Mucosa of descending colon (tissue), 3 donors: Measurements from ENCODE around the gene ARHGAP27. TPM values are rescaled to one million over a fixed set of nuclear protein-coding genes. Genes with fewer than 3 reads are reported as not detected.

Experiments used
- ATAC-seq: fragments of 200-7000 bp; cut with Tn5 transposase; one replicate; pipeline ENCODE4 v1.9.1; 2020; ENCODE audit warnings: mild to moderate bottlenecking, moderate library complexity
- DNase-seq, 3 donors: peaks; one replicate each; pipeline ENCODE4 v3.0.0-alpha.2; 2020
- H3K36me3 ChIP-seq: fragments of 200-600 bp; one replicate; pipeline ENCODE4 v1.8.0; 2021; ENCODE audit warnings: low read depth, mild to moderate bottlenecking
- H3K4me1 ChIP-seq: fragments of 200-600 bp; one replicate; pipeline ENCODE4 v1.8.0; 2021; ENCODE audit warnings: low read depth, mild to moderate bottlenecking
- H3K4me3 ChIP-seq: fragments of 200-600 bp; one replicate; pipeline ENCODE4 v1.8.0; 2021; ENCODE audit warnings: mild to moderate bottlenecking
- H3K9me3 ChIP-seq: fragments of 200-600 bp; one replicate; pipeline ENCODE4 v1.8.0; 2021; ENCODE audit warnings: mild to moderate bottlenecking
- intact Hi-C, 2 donors: fragments of 100-400 bp; cut with DNase I in 1 of 2; cut with micrococcal nuclease in 1 of 2; formaldehyde crosslinking; loops; one replicate each; pipeline versions ENCODE4 v1.11.0 to v1.11.1; 2022; cut with DNase I, micrococcal nuclease
- total RNA-seq, 3 donors: library from RNA; stranded (reverse); fragmentation: NEBNext Ultra II Directional in 2 of 3; extraction: Animal tissue kit (Norgen Biotek cat#: 25700) in 2 of 3; gene quantifications; one replicate each; pipeline versions ENCODE4 v1.2.1 to v1.2.4, GENCODE V29; 2021 to 2023
- TF ChIP-seq, protein P1 (sequence below): fragments of 200-600 bp; IDR thresholded peaks from one replicate; pipeline ENCODE4 v1.8.0; 2022; ENCODE audit warnings: antibody characterized with exemption, mild to moderate bottlenecking
- donor health status: DM: no; HTN: no; CAD: no; lungs with moderate emphysema.
- donor health status: DM: no; HTN: no; CAD: no.
- donor health status: DM: no; HTN: yes; CAD: no.

The ARHGAP27 gene
- total RNA-seq, 3 donors from 2014 or later: 88.7 to 199 (median 165) TPM

DNA sequence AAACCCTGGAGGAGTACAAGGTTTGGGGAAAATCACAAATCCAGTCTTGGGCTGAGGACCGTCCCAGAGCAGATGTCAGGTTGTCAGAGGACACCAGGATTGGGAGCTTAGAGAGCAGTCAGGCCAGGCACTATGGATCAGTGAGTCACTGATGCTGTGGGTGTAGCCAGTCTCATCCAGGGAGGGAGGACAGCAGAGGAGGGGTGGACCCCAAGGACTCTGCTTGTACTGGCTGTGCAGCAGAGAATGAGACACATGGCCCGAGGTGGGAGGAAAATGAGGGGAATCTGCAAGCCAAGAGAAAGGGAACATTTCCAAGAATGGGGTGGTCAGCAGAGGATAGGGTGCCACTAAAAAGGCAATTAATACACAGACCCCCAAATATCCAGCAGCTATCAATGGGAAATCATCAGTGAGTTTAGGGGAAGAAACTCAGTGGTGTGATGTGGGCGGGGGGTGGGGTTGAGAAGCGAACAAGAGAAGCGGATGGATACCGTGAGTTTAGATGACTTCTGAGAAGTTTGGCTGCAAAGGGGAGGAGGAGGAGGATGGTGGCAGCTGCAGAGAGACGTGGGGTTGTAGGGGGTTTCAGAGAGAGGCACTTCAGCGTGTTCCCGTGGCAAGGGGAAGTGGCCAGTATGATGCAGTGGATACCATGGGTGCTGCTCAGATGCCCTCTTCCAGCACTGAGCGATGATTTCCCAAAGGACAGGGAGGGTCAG lies 43.9 kb downstream of the ARHGAP27 start:
- TF ChIP-seq, protein P1, sequence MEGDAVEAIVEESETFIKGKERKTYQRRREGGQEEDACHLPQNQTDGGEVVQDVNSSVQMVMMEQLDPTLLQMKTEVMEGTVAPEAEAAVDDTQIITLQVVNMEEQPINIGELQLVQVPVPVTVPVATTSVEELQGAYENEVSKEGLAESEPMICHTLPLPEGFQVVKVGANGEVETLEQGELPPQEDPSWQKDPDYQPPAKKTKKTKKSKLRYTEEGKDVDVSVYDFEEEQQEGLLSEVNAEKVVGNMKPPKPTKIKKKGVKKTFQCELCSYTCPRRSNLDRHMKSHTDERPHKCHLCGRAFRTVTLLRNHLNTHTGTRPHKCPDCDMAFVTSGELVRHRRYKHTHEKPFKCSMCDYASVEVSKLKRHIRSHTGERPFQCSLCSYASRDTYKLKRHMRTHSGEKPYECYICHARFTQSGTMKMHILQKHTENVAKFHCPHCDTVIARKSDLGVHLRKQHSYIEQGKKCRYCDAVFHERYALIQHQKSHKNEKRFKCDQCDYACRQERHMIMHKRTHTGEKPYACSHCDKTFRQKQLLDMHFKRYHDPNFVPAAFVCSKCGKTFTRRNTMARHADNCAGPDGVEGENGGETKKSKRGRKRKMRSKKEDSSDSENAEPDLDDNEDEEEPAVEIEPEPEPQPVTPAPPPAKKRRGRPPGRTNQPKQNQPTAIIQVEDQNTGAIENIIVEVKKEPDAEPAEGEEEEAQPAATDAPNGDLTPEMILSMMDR: no peak
- intact Hi-C loops: loop anchor here (5.0 to 10.0 kb wide), 2 partner anchors 64 to 166 kb away; partner anchors contain the start of gene FMNL1 (in 1 of the 2)
- Histone ChIP-seq H3K36me3 (no peaks in the 10 kb centered on the region), H3K4me3 (no peak overlapping the region), H3K9me3 (no peaks in the 10 kb centered on the region), H3K4me1 (no peaks in the 10 kb centered on the region)
- ATAC-seq (no peak), DNase-seq (no peak)

DNA sequence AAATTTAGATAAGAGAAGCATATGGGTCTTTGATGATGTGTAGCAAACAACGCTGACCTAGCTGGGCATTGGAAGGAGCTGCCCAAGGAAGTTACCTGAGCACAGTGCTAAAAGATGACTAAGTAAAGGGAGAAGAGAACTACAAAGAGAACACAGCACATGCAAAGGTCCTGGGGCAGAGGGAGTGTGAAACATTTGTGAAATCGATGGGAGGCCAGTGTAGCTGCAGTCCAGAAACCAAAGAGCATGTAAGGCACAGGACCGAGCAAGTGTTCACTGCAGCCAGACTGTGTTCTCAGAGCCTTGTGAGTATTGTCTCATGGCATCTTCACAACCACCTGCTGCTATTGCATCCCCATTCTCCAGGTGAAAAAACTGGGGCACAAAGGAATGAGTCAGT lies 44.9 kb downstream of the ARHGAP27 start:
- DNase-seq (no peak), ATAC-seq (no peak)
- no peaks in the 10 kb centered on the region for H3K36me3 ChIP-seq
- H3K4me3 ChIP-seq: no peak overlapping the region
- H3K9me3 ChIP-seq: no peaks in the 10 kb centered on the region
- TF ChIP-seq, protein P1: no peak
- no peaks in the 10 kb centered on the region for H3K4me1 ChIP-seq
- intact Hi-C loops: loop anchor here (5.0 to 10.0 kb wide), 2 partner anchors 63 to 165 kb away; partner anchors contain the start of gene FMNL1 (in 1 of the 2)

DNA sequence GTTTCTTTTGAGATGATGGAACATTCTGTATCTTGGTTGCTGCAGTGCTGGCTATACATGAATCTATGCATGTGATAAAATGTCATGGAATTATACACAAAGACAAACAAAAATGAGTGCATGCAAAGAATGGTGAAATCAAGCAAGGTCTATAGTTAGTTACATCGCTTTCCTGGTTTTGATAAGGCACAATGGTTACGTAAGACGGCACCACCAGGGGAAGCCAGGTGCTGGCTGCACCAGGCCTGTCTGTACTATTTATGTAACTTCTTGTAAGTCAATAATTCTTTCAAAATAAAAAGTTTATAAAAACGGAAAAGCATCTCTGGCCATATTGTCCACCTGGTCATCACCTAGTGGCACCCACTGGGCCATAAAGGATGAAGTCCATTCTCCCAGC lies 46.5 kb downstream of the ARHGAP27 start:
- H3K4me3 ChIP-seq: no peak overlapping the region
- no peaks in the 10 kb centered on the region for H3K4me1 ChIP-seq
- no peaks in the 10 kb centered on the region for H3K36me3 ChIP-seq
- DNase-seq (no peak), ATAC-seq (no peak)
- TF ChIP-seq, protein P1: no peak
- no peaks in the 10 kb centered on the region for H3K9me3 ChIP-seq
- intact Hi-C loops: loop anchor here (5.0 to 10.0 kb wide), 2 partner anchors 61 to 164 kb away; partner anchors contain the start of gene FMNL1 (in 1 of the 2)

DNA sequence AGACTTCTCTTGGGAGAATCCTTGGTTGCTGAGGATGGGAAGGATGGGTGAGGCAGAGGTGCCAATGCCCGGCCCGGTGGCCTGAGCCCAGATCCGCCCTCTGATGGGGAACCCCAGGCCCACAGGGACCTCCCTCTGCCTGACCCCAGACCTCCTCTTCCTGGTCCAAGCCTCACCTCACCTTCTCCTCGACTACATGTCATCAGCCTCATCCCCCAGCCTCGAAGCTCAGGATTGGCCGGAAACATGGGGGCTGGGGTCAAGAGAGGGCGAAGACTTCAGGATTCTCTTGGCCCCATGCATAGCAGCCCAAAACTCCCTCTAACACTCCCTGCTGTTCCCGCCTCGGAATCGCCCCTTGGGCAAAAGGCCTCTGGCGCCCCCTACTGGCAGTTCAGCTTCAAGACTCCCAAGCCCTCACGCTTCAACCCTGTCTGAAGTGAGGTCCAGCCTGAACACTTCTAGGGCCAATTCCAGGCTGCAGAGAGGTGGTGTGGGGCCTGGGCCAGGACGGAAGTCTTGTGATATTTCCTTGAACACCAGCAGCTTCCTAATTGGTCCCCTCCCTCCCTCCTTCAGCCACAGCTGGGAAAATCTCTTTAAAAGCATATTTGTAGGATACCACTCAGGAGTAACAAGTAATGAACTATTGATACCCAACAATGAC lies 47.2 kb downstream of the ARHGAP27 start:
- H3K4me3 ChIP-seq: no peak overlapping the region
- no peaks in the 10 kb centered on the region for H3K36me3 ChIP-seq
- ATAC-seq (peak; percentile 97), DNase-seq (peak; percentile 88 to 92 (median 91))
- intact Hi-C loops: loop anchor here (2.0 to 10.0 kb wide), 4 partner anchors 61 to 167 kb away; partner anchors contain the start of gene FMNL1 (in 1 of the 2)
- H3K4me1 ChIP-seq: no peaks in the 10 kb centered on the region
- H3K9me3 ChIP-seq: no peaks in the 10 kb centered on the region
- TF ChIP-seq, protein P1: peak; percentile 90

DNA sequence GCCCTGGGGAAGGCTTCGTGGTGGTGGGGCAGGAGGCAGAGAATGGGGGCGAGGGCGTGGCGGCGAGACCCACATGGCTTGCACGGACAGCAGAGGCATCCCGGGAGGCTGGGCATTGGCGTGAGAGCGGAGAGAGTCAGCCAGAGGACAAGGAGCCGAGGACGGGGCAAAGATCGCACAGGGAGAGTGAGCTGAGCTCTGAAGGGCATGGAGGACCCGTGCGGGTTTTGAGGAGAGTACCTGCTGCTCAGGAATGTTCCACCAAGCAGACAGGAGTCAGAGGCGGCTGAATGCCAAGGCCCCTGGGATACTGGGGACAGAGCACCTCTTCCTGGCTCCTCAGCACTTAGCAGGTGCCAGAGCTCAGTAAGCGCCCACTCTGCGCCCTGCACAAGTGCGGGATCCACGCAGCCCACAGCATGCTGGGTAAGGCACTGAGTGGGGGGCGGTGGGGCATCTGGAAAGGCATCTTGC lies 47.8 kb downstream of the ARHGAP27 start:
- intact Hi-C loops: loop anchor here (2.0 to 10.0 kb wide), 5 partner anchors 60 to 166 kb away; partner anchors contain the start of gene FMNL1 (in 1 of the 2)
- no peak for ATAC-seq
- Histone ChIP-seq H3K4me1 (no peaks in the 10 kb centered on the region), H3K36me3 (no peaks in the 10 kb centered on the region), H3K9me3 (no peaks in the 10 kb centered on the region), H3K4me3 (no peak overlapping the region)
- no peak for DNase-seq
- TF ChIP-seq, protein P1: no peak
